GM12878 (cell line): ENCODE results near the gene CCS. TPM values are rescaled to one million over a fixed set of nuclear protein-coding genes. Genes with fewer than 3 reads are reported as not detected.

Experiments used
- ATAC-seq: fragments of 200-7000 bp; cut with Tn5 transposase; 3 replicates; pipeline ENCODE4 v1.9.1; 2020; ENCODE audit warnings: mild to moderate bottlenecking, moderate library complexity
- BruUV-seq: library from RNA; stranded (reverse); fragments of 400-500 nt; replicated peaks from 2 replicates; lab custom pipeline; 2021; lab: Mats Ljungman, UMichigan
- CTCF ChIA-PET: fragments of 300-600 bp; sonication (Branson Sonifier 250); formaldehyde crosslinking; extraction: SDS; loops from one replicate; lab custom pipeline; 2021; ENCODE audit warnings: inconsistent platforms; lab: Yijun Ruan, JAX
- POLR2A ChIA-PET: fragments of 350-600 bp; formaldehyde crosslinking; extraction: SDS; loops from one replicate; lab custom pipeline; 2021; ENCODE audit warnings: inconsistent platforms; lab: Charles Lee
- RAD21 ChIA-PET: fragments of 300-600 bp; sonication (Branson Sonifier 250); formaldehyde crosslinking; loops from one replicate; lab custom pipeline; 2023; ENCODE audit warnings: antibody characterized with exemption; ENCODE audit not compliant: unreplicated experiment; lab: Charles Lee
- SMC1A ChIA-PET: fragments of 300-600 bp; sonication (Branson Sonifier 250); formaldehyde crosslinking; loops from one replicate; lab custom pipeline; 2023; ENCODE audit not compliant: unreplicated experiment, uncharacterized antibody; lab: Charles Lee
- DNase-seq: peaks from one replicate; pipeline ENCODE4 v3.0.0-alpha.2; 2011; ENCODE audit warnings: low read depth, low spot score
- FAIRE-seq: peaks from 3 replicates; lab custom pipeline; 2011; peaks lifted over from hg19 to GRCh38; lab: Jason Lieb, UNC
- H2AFZ ChIP-seq: 2 replicates; pipeline ENCODE4 v1.6.0; 2011; ENCODE audit warnings: low read depth, low read length, control low read depth; ENCODE audit not compliant: control insufficient read depth
- H3K27ac ChIP-seq: 2 replicates; pipeline ENCODE4 v1.5.1; 2011; ENCODE audit warnings: control low read depth; ENCODE audit not compliant: control insufficient read depth, insufficient read depth
- H3K27me3 ChIP-seq, 2 experiments: replicated peaks in 1 of 2; 2 replicates each; pipeline versions ENCODE4 v1.6.0 to v1.6.1; 2011; ENCODE audit warnings: low read length in 1 of 2; ENCODE audit not compliant: control insufficient read depth in 2 of 2, insufficient read depth in 2 of 2
- H3K36me3 ChIP-seq, 2 experiments: 2 replicates each; pipeline ENCODE4 v1.5.1; 2011; ENCODE audit warnings: low read length in 1 of 2; ENCODE audit not compliant: control insufficient read depth in 2 of 2, insufficient read depth in 2 of 2
- H3K4me1 ChIP-seq: 2 replicates; pipeline ENCODE4 v1.6.1; 2011; ENCODE audit warnings: mild to moderate bottlenecking, low read length, moderate library complexity, mixed read lengths; ENCODE audit not compliant: control insufficient read depth, insufficient read depth
- H3K4me2 ChIP-seq: 2 replicates; pipeline ENCODE4 v1.6.0; 2011; ENCODE audit warnings: control low read depth; ENCODE audit not compliant: control insufficient read depth, insufficient read depth
- H3K4me3 ChIP-seq: fragments of 200-600 bp; sonication (generic); 2 replicates; pipeline ENCODE4 v1.5.1; 2016
- H3K79me2 ChIP-seq: 2 replicates; pipeline ENCODE4 v1.6.0; 2011; ENCODE audit warnings: low read length; ENCODE audit not compliant: control insufficient read depth, insufficient read depth
- H3K9ac ChIP-seq: 2 replicates; pipeline ENCODE4 v1.8.0; 2011; ENCODE audit warnings: low read length, control low read depth, mixed read lengths; ENCODE audit not compliant: control insufficient read depth, insufficient read depth
- H3K9me3 ChIP-seq: replicated peaks from 3 replicates; pipeline ENCODE4 v1.5.1; 2011; ENCODE audit warnings: mild to moderate bottlenecking, low read length; ENCODE audit not compliant: control insufficient read depth, insufficient read depth
- H4K20me1 ChIP-seq: 2 replicates; pipeline ENCODE4 v1.6.0; 2011; ENCODE audit not compliant: control insufficient read depth, insufficient read depth
- BHLHE40 ChIP-seq, 2 experiments: fragments of 450-650 bp in 1 of 2; IDR thresholded peaks; 2 replicates each; pipeline ENCODE4 v1.6.1; 2011 to 2017; ENCODE audit warnings: low read depth in 2 of 2, borderline replicate concordance in 1 of 2, improper control_type of control experiment in 1 of 2, low read length in 1 of 2, mild to moderate bottlenecking in 1 of 2
- BRCA1 ChIP-seq: IDR thresholded peaks from 2 replicates; pipeline ENCODE4 v1.6.1; 2011; ENCODE audit warnings: low read depth, low read length, improper control_type of control experiment
- CEBPB ChIP-seq, 2 experiments: fragments of 150-350 bp in 1 of 2; IDR thresholded peaks; 2 replicates each; pipeline ENCODE4 v1.6.1; 2012 to 2014; ENCODE audit warnings: low read depth in 2 of 2, low read length in 2 of 2, borderline replicate concordance in 1 of 2, inconsistent platforms in 1 of 2
- CHD4 ChIP-seq: fragments of 200-600 bp; sonication (generic); IDR thresholded peaks from 2 replicates; pipeline ENCODE4 v1.6.1; 2016; ENCODE audit warnings: mild to moderate bottlenecking
- EED ChIP-seq: sonication (generic); IDR thresholded peaks from 2 replicates; pipeline ENCODE4 v1.6.1; 2016; ENCODE audit warnings: antibody characterized with exemption, low read depth
- ESRRA ChIP-seq: IDR thresholded peaks from 2 replicates; pipeline ENCODE4 v1.6.1; 2012; ENCODE audit warnings: mild to moderate bottlenecking, low read length, improper control_type of control experiment
- IKZF1 ChIP-seq: fragments of 450-650 bp; conservative IDR thresholded peaks from 2 replicates; pipeline ENCODE4 v1.6.1; 2017; ENCODE audit warnings: antibody characterized with exemption, mild to moderate bottlenecking
- KAT2A ChIP-seq: conservative IDR thresholded peaks from 2 replicates; pipeline ENCODE4 v1.6.1; 2011; ENCODE audit warnings: low read depth, low read length; ENCODE audit not compliant: control insufficient read depth
- MEF2B ChIP-seq: fragments of 450-650 bp; IDR thresholded peaks from 2 replicates; pipeline ENCODE4 v1.6.1; 2018; ENCODE audit warnings: mild to moderate bottlenecking, moderate library complexity; ENCODE audit not compliant: partially characterized antibody, poor library complexity, severe bottlenecking
- MXI1 ChIP-seq: fragments of 150-350 bp; IDR thresholded peaks from 2 replicates; pipeline ENCODE4 v1.6.1; 2011; ENCODE audit warnings: low read depth, mild to moderate bottlenecking, inconsistent platforms, low read length, improper control_type of control experiment
- MYC ChIP-seq: IDR thresholded peaks from 2 replicates; pipeline ENCODE4 v1.6.1; 2011; ENCODE audit warnings: mild to moderate bottlenecking, low read length, moderate library complexity, inconsistent platforms; ENCODE audit not compliant: insufficient read depth, insufficient replicate concordance, insufficient read length, severe bottlenecking
- NFYA ChIP-seq: IDR thresholded peaks from 2 replicates; pipeline ENCODE4 v1.6.1; 2011; ENCODE audit warnings: low read depth, mild to moderate bottlenecking, low read length, improper control_type of control experiment, borderline replicate concordance
- RB1 ChIP-seq: fragments of 450-650 bp; formaldehyde crosslinking; IDR thresholded peaks from 2 replicates; pipeline ENCODE4 v1.6.1; 2017; ENCODE audit warnings: mild to moderate bottlenecking, borderline replicate concordance
- TARDBP ChIP-seq: IDR thresholded peaks from 2 replicates; pipeline ENCODE4 v1.6.1; 2016; ENCODE audit warnings: borderline replicate concordance
- ZNF24 ChIP-seq: fragments of 450-650 bp; IDR thresholded peaks from 2 replicates; pipeline ENCODE4 v1.6.1; 2017; ENCODE audit warnings: antibody characterized with exemption, mild to moderate bottlenecking
- ZNF592 ChIP-seq: fragments of 450-650 bp; IDR thresholded peaks from 2 replicates; pipeline ENCODE4 v1.6.1; 2017; ENCODE audit warnings: mild to moderate bottlenecking, moderate library complexity
- WGBS: methylation state at CpG from one replicate; pipeline ENCODE4 v1.1.6; 2016; ENCODE audit warnings: low lambda C conversion rate; ENCODE audit not compliant: insufficient replicate concordance, insufficient coverage; ENCODE audit errors: missing lambda C conversion rate; 5-methylcytosine and 5-hydroxymethylcytosine counted together
- in situ Hi-C: fragments of 300-500 bp; cut with MboI; formaldehyde crosslinking; loops from 9 replicates; pipeline ENCODE4 v1.14.3; 2018; ENCODE audit warnings: mixed read lengths
- intact Hi-C: fragments of 100-400 bp; cut with micrococcal nuclease; formaldehyde crosslinking; loops from one replicate; pipeline ENCODE4 v1.14.2; 2022; ENCODE audit not compliant: unreplicated experiment
- polyA plus RNA-seq, 11 experiments: library from polyadenylated mRNA; depleted of rRNA in 4 of 11; unstranded in 6 of 11; stranded (reverse) in 5 of 11; fragments of >200 nt; fragmentation: Nextera tagmentation in 4 of 11; fragmentation: Illumina TruSeq in 1 of 11; extraction: Ambion mirVana in 4 of 11; extraction: Trizol in 1 of 11; gene quantifications; 1 replicate in 1 of 11; 2 replicates in 10 of 11; pipeline versions ENCODE4 v1.2.1 to v1.2.3, GENCODE V29; 2011 to 2016; ENCODE audit warnings: inconsistent platforms in 2 of 11, missing spikeins in 2 of 11, low read depth in 1 of 11
- total RNA-seq, 4 experiments: library from RNA; depleted of rRNA in 3 of 4; stranded (reverse); fragments of >200 nt in 3 of 4; fragmentation: Illumina TruSeq in 1 of 4; extraction: Trizol in 1 of 4; gene quantifications; 2 replicates each; pipeline versions ENCODE4 v1.2.1 to v1.2.3, GENCODE V29; 2013 to 2021
- TF ChIP-seq, protein P1 (sequence below): fragments of 450-650 bp; IDR thresholded peaks from 2 replicates; pipeline ENCODE4 v1.6.1; 2017; ENCODE audit warnings: mild to moderate bottlenecking, low read depth, inconsistent platforms; ENCODE audit not compliant: poor library complexity, severe bottlenecking

Gene CCS
- total and polyA plus RNA-seq, 10 of the 15 experiments (the other 5 are each of a cell fraction or from before 2014, with no cell fraction given), result 1.5 to 44.2 (median 30.6) TPM

GRCh38 chr11:66607126-66607834 is 14.3 kb downstream of the CCS start:
- ATAC-seq (no peak), FAIRE-seq (no peak), DNase-seq (no peak)
- H3K9me3 ChIP-seq, result no peaks in the 10 kb centered on the region
- no peak overlapping the region for H3K9ac ChIP-seq
- in situ Hi-C loops, result no loop called here
- H3K79me2 ChIP-seq, result no peaks in the 10 kb centered on the region
- H3K4me3 ChIP-seq, result no peak overlapping the region
- no peak overlapping the region for H2AFZ ChIP-seq
- no TSS peak for BruUV-seq
- ChIA-PET SMC1A (interaction anchor here (0.7 to 1.1 kb wide), 2 partner anchors 11 to 12 kb away, joined by 3 to 4 read pairs; no protein-coding TSS in a partner anchor), CTCF (interaction anchor here (0.7 to 4.5 kb wide), 6 partner anchors 12 to 71 kb away, joined by 3 to 21 read pairs (median 4); partner anchors contain the start of genes CCDC87, RBM4 and RBM4B), RAD21 (interaction anchor here (0.8 kb wide), 1 partner anchor 271 kb away, joined by 3 read pairs; the partner anchor contains the start of gene RIN1), POLR2A (interaction anchor here (1.1 to 2.4 kb wide), 3 partner anchors 10 to 15 kb away, joined by 4 to 8 read pairs (median 6); partner anchors contain the start of genes CCDC87, CCS and RBM14)
- peaks cover 29% of the 10 kb centered on the region for H3K4me1 ChIP-seq
- H3K4me2 ChIP-seq, result no peak overlapping the region
- no peaks in the 10 kb centered on the region for H4K20me1 ChIP-seq
- intact Hi-C loops, result no loop called here
- 85% methylated on average over 8 of the region's 8 CpGs for WGBS
- no peak overlapping the region for H3K27ac ChIP-seq
- no peaks in the 10 kb centered on the region for H3K27me3 ChIP-seq
- H3K36me3 ChIP-seq, result peaks cover 0 to 9% of the 10 kb centered on the region in 2 experiments; a peak in 3 of 4 replicates
- TF ChIP-seq RB1, result no peak
- TF ChIP-seq, protein P1, sequence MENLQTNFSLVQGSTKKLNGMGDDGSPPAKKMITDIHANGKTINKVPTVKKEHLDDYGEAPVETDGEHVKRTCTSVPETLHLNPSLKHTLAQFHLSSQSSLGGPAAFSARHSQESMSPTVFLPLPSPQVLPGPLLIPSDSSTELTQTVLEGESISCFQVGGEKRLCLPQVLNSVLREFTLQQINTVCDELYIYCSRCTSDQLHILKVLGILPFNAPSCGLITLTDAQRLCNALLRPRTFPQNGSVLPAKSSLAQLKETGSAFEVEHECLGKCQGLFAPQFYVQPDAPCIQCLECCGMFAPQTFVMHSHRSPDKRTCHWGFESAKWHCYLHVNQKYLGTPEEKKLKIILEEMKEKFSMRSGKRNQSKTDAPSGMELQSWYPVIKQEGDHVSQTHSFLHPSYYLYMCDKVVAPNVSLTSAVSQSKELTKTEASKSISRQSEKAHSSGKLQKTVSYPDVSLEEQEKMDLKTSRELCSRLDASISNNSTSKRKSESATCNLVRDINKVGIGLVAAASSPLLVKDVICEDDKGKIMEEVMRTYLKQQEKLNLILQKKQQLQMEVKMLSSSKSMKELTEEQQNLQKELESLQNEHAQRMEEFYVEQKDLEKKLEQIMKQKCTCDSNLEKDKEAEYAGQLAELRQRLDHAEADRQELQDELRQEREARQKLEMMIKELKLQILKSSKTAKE, result no peak
- TF ChIP-seq ZNF24, result no peak
- no peak for TF ChIP-seq TARDBP
- TF ChIP-seq NFYA, result no peak
- no peak for TF ChIP-seq CHD4
- no peak for TF ChIP-seq ZNF592
- TF ChIP-seq MEF2B, result no peak
- TF ChIP-seq KAT2A, result no peak
- TF ChIP-seq MYC, result no peak
- TF ChIP-seq BRCA1, result no peak
- no peak for TF ChIP-seq BHLHE40 (IDR thresholded peaks at IDR 0.05; ENCODE audit: borderline replicate concordance in 1 of 2, low read depth in 2 of 2, low read length in 1 of 2)
- no peak for TF ChIP-seq CEBPB (IDR thresholded peaks at IDR 0.05; ENCODE audit: borderline replicate concordance in 1 of 2, low read depth in 2 of 2, low read length in 2 of 2)
- no peak for TF ChIP-seq ESRRA
- TF ChIP-seq IKZF1, result no peak
- no peak for TF ChIP-seq EED
- no peak for TF ChIP-seq MXI1
